A549 (cell line): ENCODE measurements around the gene MYL12A.

Source experiments
- BCL3 ChIP-seq: fragments of >200 bp; sonication (Bioruptor Twin); formaldehyde crosslinking; IDR thresholded peaks from 3 replicates; pipeline ENCODE4 v1.6.1; 2016
- NPAS2 ChIP-seq: fragments of 250-450 bp; sonication (Bioruptor Pico); IDR thresholded peaks from 2 replicates; pipeline ENCODE4 v1.8.0; 2022; ENCODE audit warnings: mild to moderate bottlenecking, moderate library complexity, borderline replicate concordance
- POLR2A ChIP-seq: IDR thresholded peaks from 2 replicates; pipeline ENCODE4 v1.6.1; 2012; ENCODE audit warnings: mild to moderate bottlenecking, low read length
- USF2 ChIP-seq: fragments of 450-650 bp; IDR thresholded peaks from 2 replicates; pipeline ENCODE4 v1.6.1; 2014; ENCODE audit warnings: antibody characterized with exemption
- TF ChIP-seq, protein P1 (sequence below): fragments of >200 bp; sonication (Bioruptor Twin); formaldehyde crosslinking; IDR thresholded peaks from 3 replicates; pipeline ENCODE4 v1.5.1; 2016

- TF ChIP-seq BCL3 = no peak
- no peak for TF ChIP-seq USF2
- TF ChIP-seq, protein P1, sequence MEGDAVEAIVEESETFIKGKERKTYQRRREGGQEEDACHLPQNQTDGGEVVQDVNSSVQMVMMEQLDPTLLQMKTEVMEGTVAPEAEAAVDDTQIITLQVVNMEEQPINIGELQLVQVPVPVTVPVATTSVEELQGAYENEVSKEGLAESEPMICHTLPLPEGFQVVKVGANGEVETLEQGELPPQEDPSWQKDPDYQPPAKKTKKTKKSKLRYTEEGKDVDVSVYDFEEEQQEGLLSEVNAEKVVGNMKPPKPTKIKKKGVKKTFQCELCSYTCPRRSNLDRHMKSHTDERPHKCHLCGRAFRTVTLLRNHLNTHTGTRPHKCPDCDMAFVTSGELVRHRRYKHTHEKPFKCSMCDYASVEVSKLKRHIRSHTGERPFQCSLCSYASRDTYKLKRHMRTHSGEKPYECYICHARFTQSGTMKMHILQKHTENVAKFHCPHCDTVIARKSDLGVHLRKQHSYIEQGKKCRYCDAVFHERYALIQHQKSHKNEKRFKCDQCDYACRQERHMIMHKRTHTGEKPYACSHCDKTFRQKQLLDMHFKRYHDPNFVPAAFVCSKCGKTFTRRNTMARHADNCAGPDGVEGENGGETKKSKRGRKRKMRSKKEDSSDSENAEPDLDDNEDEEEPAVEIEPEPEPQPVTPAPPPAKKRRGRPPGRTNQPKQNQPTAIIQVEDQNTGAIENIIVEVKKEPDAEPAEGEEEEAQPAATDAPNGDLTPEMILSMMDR = no peak
- no peak for TF ChIP-seq NPAS2
- TF ChIP-seq POLR2A = no peak
Measured at GRCh38 chr18:3283908-3284307, 36.3 kb downstream of the MYL12A start.
